ENCODE data around the gene CASQ1.

DNA sequence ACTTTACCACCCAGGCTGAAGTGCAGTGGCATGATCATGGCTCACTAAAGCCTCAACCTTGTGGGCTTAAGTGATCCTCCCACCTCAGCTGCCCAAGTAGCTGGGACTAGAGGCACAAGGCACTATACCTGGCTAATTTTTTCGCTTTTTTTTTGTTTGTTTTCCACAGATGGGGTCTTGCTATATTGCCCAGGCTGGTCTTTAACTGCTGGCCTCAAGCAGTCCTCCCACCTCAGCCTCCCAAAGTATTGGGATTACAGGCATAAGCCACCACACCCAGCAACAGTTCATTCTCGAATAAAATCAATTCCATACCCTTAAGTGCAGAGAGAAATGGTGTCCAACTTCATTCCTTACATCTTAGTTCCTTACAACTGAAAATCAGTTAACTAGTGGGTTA lies 47.2 kb downstream of the CASQ1 start:
- TF ChIP-seq, protein P1, sequence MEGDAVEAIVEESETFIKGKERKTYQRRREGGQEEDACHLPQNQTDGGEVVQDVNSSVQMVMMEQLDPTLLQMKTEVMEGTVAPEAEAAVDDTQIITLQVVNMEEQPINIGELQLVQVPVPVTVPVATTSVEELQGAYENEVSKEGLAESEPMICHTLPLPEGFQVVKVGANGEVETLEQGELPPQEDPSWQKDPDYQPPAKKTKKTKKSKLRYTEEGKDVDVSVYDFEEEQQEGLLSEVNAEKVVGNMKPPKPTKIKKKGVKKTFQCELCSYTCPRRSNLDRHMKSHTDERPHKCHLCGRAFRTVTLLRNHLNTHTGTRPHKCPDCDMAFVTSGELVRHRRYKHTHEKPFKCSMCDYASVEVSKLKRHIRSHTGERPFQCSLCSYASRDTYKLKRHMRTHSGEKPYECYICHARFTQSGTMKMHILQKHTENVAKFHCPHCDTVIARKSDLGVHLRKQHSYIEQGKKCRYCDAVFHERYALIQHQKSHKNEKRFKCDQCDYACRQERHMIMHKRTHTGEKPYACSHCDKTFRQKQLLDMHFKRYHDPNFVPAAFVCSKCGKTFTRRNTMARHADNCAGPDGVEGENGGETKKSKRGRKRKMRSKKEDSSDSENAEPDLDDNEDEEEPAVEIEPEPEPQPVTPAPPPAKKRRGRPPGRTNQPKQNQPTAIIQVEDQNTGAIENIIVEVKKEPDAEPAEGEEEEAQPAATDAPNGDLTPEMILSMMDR (conservative IDR thresholded peaks at IDR 0.05), result no peak
- no peak for TF ChIP-seq ZFX (IDR thresholded peaks at IDR 0.05)

All from C4-2B (cell line).